DMS53 treated with DMSO at 0.1 percent for 48 hours (cell line): Measurements from ENCODE around the gene FNDC1.

ENCODE experiments used
- DNase-seq: peaks from one replicate; lab custom pipeline; 2025; ENCODE audit not compliant: unreplicated experiment; lab: John Stamatoyannopoulos, UW

The FNDC1 gene

GRCh38 chr6:159305159-159305558 lies 136.0 kb downstream of the FNDC1 start:
- no peak for DNase-seq

DNA sequence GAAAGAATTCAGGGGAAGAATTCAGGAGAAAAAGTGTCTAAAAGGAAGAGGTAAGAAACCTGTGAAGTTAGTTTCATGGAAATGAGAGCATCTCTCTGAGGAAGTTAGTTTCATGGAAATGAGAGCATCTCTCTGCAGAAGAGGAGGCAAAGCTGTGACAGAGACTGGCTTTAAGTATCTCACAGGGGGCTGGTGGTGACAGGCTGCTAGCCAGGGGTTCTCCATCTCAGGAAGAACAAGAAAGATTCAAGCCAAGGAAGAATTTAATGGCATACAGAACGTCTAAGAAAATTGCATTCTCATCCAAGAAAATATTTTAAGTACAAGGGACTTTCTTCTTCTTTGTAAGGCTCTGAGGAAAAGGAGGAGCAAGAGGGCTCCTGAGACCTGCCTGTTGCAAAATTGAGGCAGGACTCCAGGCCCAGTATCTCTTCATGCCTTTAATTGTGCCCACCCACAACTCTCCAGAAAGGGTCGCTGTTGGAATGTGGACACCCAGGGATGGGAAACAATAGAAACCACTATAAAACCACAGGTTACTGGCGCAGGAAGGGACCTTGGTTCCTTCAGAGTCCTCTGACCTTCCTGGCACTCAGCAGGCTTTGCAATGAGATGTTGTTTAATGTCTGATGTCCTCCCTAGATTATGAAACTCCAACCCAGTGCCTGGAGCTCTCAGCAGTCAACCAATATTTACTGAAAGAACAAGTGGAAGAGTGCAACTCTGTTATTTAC lies 136.8 kb downstream of the FNDC1 start:
- DNase-seq: no peak

DNA sequence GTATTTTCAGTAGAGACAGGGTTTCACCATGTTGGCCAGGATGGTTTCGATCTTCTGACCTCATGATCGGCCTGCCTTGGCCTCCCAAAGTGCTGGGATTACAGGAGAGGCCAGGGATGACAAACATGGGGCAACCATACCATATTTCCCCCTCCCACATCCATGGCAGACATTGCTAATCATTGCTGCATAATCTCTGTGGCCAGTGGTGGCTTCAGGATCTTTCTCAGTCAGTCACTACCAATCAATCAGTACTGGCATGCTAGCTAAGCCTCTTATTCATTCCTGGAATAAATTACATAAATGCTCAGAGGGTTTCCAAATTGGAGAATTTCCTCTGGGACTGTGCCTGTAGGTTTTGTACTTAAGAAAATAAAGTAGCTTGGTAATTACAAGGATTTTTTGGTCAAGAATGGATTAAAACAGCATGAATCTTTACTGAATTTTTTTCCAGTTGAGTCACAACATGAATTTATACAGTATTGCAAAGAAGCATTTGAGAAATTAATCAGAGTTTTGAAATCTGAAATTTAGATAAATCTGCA lies 138.1 kb downstream of the FNDC1 start:
- DNase-seq: no peak

GRCh38 chr6:159308198-159308597 lies 139.0 kb downstream of the FNDC1 start:
- DNase-seq: no peak

DNA sequence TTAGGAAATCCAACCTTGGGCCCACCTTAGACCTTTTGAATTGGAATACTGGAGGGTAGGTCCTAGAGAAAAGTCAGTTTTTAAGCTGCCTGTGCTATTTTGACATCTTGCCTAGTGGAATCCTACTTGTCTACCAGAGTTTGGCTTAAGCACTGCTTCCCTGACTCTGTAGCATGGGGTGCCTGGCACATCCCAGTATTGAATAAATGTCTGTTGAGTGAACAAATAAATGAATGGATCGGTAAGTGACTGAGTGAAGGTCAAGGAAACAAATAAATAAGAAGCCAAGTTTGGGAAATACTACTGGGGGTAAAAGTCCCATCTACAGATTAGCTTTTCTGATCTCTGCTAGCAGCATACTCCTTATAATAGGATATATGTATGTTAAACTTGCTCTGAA lies 140.5 kb downstream of the FNDC1 start:
- no peak for DNase-seq

DNA sequence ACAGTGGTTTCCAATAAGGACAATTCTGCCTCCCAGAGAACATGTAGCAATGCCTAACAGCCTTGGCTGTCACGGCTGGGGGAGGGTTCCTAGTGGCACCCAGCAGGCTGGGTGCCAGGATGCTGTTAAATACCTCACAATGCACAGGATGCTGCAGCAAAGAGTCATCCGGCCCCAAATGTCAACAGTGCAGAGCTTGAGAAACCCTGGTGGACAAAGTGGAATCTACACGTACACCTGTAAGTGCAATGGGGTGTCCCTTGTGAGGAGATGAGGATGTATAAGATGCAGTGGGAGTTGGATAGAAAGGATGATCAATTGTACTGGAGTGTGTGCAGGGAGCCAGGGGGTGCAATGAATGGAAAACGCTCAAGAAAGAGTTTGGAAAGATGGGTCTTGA lies 142.4 kb downstream of the FNDC1 start:
- no peak for DNase-seq

DNA sequence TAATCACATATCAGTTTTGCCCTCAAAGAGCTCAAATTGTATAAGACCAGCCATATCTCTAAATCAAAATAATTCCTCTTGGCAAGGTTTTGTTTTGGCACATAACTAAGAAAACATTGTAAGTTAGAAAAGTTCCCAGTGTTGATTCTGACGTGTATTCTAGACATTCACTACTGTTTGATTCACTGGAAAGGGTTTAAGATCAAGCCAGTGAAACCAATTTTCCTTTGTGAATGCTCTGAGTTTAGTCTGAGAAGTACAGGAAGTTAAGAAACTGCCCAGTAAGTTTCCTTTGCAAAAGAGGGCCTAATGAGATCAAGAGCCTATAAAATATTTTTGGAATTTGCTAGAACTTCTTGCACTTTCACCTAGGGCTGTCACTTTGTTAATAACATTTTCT lies 143.0 kb downstream of the FNDC1 start:
- DNase-seq: no peak

GRCh38 chr6:159313018-159313417 lies 143.8 kb downstream of the FNDC1 start:
- DNase-seq: no peak

DNA sequence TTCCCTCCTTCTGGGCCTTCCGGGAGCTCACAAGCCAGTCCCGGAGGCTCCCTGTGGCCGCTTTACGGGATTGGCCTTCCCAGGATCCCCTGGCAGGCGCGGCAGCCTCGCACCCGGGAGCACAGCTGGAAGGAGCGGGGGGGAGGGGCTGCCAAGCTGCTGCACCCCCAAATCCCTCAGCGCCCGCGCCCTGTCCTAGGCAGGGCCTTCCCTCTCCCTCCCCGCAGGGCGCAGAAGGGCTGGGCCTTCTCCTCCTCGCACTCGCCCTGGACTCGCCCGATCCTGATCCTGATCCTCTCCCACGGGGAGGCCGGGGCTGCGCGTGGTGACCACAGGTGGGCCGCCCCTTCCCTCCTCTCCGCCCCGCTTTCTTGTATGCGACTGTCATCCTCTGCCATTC lies 146.4 kb downstream of the FNDC1 start:
- DNase-seq: no peak

DNA sequence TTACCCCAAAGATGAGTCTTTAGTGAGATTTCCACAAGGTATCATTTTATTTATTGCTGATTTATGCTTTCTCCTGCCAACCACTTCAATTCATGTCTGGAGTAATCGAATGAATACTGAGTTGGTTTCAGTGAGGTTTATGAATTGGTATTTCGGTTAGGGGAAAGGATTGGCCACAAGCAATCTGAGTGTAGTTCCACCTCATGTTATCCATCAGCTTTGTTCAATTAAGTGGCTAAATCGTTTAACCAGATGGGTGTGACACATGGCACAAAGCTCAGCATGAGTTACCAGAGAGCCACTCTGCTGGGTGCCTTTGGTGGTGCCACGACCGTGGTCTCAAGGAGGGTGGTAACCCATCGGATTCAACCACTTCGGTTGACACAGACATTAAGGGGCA lies 148.2 kb downstream of the FNDC1 start:
- DNase-seq: no peak

GRCh38 chr6:159321267-159321666 lies 152.1 kb downstream of the FNDC1 start:
- no peak for DNase-seq
